Measurements from ENCODE around the gene CNTNAP5. TPM values are rescaled to one million over a fixed set of nuclear protein-coding genes. Genes with fewer than 3 reads are reported as not detected.

The CNTNAP5 gene
- total RNA-seq, 1 donor from 2014 or later, result not detected

DNA sequence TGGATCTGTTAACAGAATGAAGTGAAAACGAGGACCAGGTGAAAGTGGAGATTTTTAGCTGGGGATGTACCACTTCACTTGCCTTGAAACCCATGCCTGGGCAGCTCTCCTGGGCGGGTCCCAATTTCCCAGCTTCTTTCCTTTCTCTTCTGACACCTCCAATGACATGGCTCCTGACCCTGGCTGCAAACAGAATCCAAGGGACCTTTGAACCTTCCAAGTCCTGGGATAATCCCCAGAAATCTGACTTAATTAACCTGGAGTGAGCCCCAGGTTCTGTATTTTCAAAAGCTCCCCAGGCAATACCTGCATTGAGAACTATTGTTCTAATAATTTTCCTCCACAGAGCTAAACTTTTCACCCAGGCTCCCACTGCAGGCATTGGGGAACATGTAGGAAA is 495.9 kb downstream of the CNTNAP5 start:
- DNase-seq (ENCODE audit: low spot score), result peak; percentile 10
- no peaks in the 10 kb centered on the region for H3K27me3 ChIP-seq
- H3K9me3 ChIP-seq (ENCODE audit: low read depth), result no peaks in the 10 kb centered on the region
- H3K4me2 ChIP-seq, result peak overlapping the region; percentile 22
- H3K27ac Mint-ChIP-seq, result no peak overlapping the region
- no peaks in the 10 kb centered on the region for H3K36me3 ChIP-seq
- peak overlapping the region; percentile 58 for H3K27ac ChIP-seq
- no peaks in the 10 kb centered on the region for H3K79me2 ChIP-seq (ENCODE audit: low read depth)
- H2AFZ ChIP-seq (replicated peaks), result no peak overlapping the region
- no peaks in the 10 kb centered on the region for H3K27me3 Mint-ChIP-seq (ENCODE audit: insufficient read depth, low read depth)
- peaks cover 5% of the 10 kb centered on the region for H3F3A ChIP-seq (ENCODE audit: low read depth)
- H3K4me1 Mint-ChIP-seq, result peaks cover 27% of the 10 kb centered on the region
- H3K9me3 Mint-ChIP-seq, result peaks cover 14% of the 10 kb centered on the region
- H3K9ac ChIP-seq, result no peak overlapping the region
- no peaks in the 10 kb centered on the region for H4K20me1 ChIP-seq (ENCODE audit: low read depth)
- H3K4me3 ChIP-seq, result no peak overlapping the region
- H3K36me3 Mint-ChIP-seq, result no peaks in the 10 kb centered on the region
- TF ChIP-seq, protein P1, sequence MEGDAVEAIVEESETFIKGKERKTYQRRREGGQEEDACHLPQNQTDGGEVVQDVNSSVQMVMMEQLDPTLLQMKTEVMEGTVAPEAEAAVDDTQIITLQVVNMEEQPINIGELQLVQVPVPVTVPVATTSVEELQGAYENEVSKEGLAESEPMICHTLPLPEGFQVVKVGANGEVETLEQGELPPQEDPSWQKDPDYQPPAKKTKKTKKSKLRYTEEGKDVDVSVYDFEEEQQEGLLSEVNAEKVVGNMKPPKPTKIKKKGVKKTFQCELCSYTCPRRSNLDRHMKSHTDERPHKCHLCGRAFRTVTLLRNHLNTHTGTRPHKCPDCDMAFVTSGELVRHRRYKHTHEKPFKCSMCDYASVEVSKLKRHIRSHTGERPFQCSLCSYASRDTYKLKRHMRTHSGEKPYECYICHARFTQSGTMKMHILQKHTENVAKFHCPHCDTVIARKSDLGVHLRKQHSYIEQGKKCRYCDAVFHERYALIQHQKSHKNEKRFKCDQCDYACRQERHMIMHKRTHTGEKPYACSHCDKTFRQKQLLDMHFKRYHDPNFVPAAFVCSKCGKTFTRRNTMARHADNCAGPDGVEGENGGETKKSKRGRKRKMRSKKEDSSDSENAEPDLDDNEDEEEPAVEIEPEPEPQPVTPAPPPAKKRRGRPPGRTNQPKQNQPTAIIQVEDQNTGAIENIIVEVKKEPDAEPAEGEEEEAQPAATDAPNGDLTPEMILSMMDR (IDR thresholded peaks at IDR 0.05), result no peak
- TF ChIP-seq EZH2phosphoT487 (IDR thresholded peaks at IDR 0.05) (no peak), EZH2 (IDR thresholded peaks at IDR 0.05) (no peak)
- peaks cover 31% of the 10 kb centered on the region for H3K4me1 ChIP-seq
- no peak overlapping the region for H3K4me3 Mint-ChIP-seq

DNA sequence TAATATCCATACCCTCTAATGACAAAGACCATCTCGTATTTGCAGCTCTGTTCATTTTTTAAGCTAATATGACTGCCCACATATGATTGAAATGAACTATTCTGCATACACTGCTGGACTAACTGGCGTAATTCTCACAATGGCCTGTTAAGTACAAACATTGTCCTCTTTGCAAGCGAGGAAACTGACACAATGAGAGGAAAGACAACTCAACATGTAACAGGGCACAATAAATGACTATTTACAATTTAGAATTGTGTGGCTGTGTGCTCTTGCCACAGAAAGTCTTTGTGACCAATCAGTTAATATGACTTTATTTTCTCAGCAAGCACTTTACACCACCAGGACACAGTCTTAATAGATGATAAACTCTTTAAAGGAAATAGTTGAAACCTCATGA is 498.0 kb downstream of the CNTNAP5 start:
- Mint-ChIP-seq H3K27me3 (ENCODE audit: insufficient read depth, low read depth) (no peaks in the 10 kb centered on the region), H3K4me1 (peaks cover 38% of the 10 kb centered on the region), H3K4me3 (no peak overlapping the region), H3K36me3 (no peaks in the 10 kb centered on the region), H3K27ac (no peak overlapping the region), H3K9me3 (no peaks in the 10 kb centered on the region)
- Histone ChIP-seq H3F3A (ENCODE audit: low read depth) (peaks cover 5% of the 10 kb centered on the region), H3K4me2 (no peak overlapping the region), H3K79me2 (ENCODE audit: low read depth) (no peaks in the 10 kb centered on the region), H4K20me1 (ENCODE audit: low read depth) (no peaks in the 10 kb centered on the region), H3K4me1 (peaks cover 38% of the 10 kb centered on the region), H3K9ac (no peak overlapping the region), H3K27ac (no peak overlapping the region), H2AFZ (replicated peaks) (no peak overlapping the region), H3K9me3 (ENCODE audit: low read depth) (no peaks in the 10 kb centered on the region), H3K27me3 (no peaks in the 10 kb centered on the region), H3K4me3 (no peak overlapping the region), H3K36me3 (no peaks in the 10 kb centered on the region)
- TF ChIP-seq EZH2 (IDR thresholded peaks at IDR 0.05) (no peak), EZH2phosphoT487 (IDR thresholded peaks at IDR 0.05) (no peak)
- TF ChIP-seq, protein P1 (IDR thresholded peaks at IDR 0.05), result no peak
- no peak for DNase-seq (ENCODE audit: low spot score)

DNA sequence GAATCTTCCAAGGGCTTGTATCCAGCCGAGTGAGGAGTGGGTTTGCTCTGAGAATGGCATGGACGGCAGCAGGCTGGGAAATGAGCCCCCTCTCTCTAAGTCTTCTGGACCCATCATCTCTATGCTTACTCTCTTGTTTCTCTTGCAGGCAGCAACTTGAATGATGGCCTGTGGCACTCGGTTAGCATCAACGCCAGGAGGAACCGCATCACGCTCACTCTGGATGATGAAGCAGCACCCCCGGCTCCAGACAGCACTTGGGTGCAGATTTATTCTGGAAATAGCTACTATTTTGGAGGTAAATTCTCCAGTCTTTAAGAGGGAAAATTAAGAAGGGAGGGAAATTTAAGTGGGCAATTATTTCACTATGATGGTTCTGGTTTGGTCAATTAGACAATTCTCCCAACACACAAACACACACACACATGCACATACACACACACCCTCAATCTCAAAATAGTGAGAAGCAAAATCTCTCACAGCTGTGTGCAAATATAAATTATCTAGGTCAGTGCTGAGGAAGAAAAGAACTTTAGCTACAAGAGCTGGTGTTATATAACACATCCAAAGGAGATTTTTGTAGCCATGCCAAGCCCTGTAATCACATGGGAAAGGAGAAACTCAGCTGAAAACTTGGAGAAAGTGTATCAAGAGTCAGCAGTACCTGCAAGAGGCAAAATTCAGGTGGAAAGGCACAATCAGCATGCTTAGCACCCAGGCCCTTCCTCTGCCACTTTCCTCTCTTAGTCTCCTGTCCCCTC is 499.2 kb downstream of the CNTNAP5 start:
- Histone ChIP-seq H3K36me3 (no peaks in the 10 kb centered on the region), H3K9ac (no peak overlapping the region), H3K4me3 (no peak overlapping the region), H3F3A (ENCODE audit: low read depth) (peaks cover 5% of the 10 kb centered on the region), H3K4me2 (no peak overlapping the region), H4K20me1 (ENCODE audit: low read depth) (no peaks in the 10 kb centered on the region), H3K79me2 (ENCODE audit: low read depth) (no peaks in the 10 kb centered on the region), H3K9me3 (ENCODE audit: low read depth) (no peaks in the 10 kb centered on the region), H3K27me3 (no peaks in the 10 kb centered on the region), H3K27ac (no peak overlapping the region), H3K4me1 (peaks cover 36% of the 10 kb centered on the region), H2AFZ (replicated peaks) (peak overlapping the region; percentile 2)
- no peaks in the 10 kb centered on the region for H3K9me3 Mint-ChIP-seq
- H3K27me3 Mint-ChIP-seq (ENCODE audit: insufficient read depth, low read depth), result no peaks in the 10 kb centered on the region
- H3K4me3 Mint-ChIP-seq, result no peak overlapping the region
- H3K27ac Mint-ChIP-seq, result no peak overlapping the region
- H3K4me1 Mint-ChIP-seq, result peaks cover 34% of the 10 kb centered on the region
- TF ChIP-seq EZH2phosphoT487 (IDR thresholded peaks at IDR 0.05) (no peak), EZH2 (IDR thresholded peaks at IDR 0.05) (no peak)
- TF ChIP-seq, protein P1 (IDR thresholded peaks at IDR 0.05), result no peak
- DNase-seq (ENCODE audit: low spot score), result no peak
- no peaks in the 10 kb centered on the region for H3K36me3 Mint-ChIP-seq
